GM12878 (cell line): Measurements from ENCODE around the gene PRKCQ. TPM values are rescaled to one million over a fixed set of nuclear protein-coding genes. Genes with fewer than 3 reads are reported as not detected.

Source experiments
- ATAC-seq: fragments of 200-7000 bp; cut with Tn5 transposase; 3 replicates; pipeline ENCODE4 v1.9.1; 2020; ENCODE audit warnings: mild to moderate bottlenecking, moderate library complexity
- BruUV-seq: library from RNA; stranded (reverse); fragments of 400-500 nt; replicated peaks from 2 replicates; lab custom pipeline; 2021; lab: Mats Ljungman, UMichigan
- CTCF ChIA-PET: fragments of 300-600 bp; sonication (Branson Sonifier 250); formaldehyde crosslinking; extraction: SDS; loops from one replicate; lab custom pipeline; 2021; ENCODE audit warnings: inconsistent platforms; lab: Yijun Ruan, JAX
- POLR2A ChIA-PET: fragments of 350-600 bp; formaldehyde crosslinking; extraction: SDS; loops from one replicate; lab custom pipeline; 2021; ENCODE audit warnings: inconsistent platforms; lab: Charles Lee
- RAD21 ChIA-PET: fragments of 300-600 bp; sonication (Branson Sonifier 250); formaldehyde crosslinking; loops from one replicate; lab custom pipeline; 2023; ENCODE audit warnings: antibody characterized with exemption; ENCODE audit not compliant: unreplicated experiment; lab: Charles Lee
- SMC1A ChIA-PET: fragments of 300-600 bp; sonication (Branson Sonifier 250); formaldehyde crosslinking; loops from one replicate; lab custom pipeline; 2023; ENCODE audit not compliant: unreplicated experiment, uncharacterized antibody; lab: Charles Lee
- DNase-seq: peaks from one replicate; pipeline ENCODE4 v3.0.0-alpha.2; 2011; ENCODE audit warnings: low read depth, low spot score
- FAIRE-seq: peaks from 3 replicates; lab custom pipeline; 2011; peaks lifted over from hg19 to GRCh38; lab: Jason Lieb, UNC
- H2AFZ ChIP-seq: 2 replicates; pipeline ENCODE4 v1.6.0; 2011; ENCODE audit warnings: low read depth, low read length, control low read depth; ENCODE audit not compliant: control insufficient read depth
- H3K27ac ChIP-seq: 2 replicates; pipeline ENCODE4 v1.5.1; 2011; ENCODE audit warnings: control low read depth; ENCODE audit not compliant: control insufficient read depth, insufficient read depth
- H3K27me3 ChIP-seq, 2 experiments: replicated peaks in 1 of 2; 2 replicates each; pipeline versions ENCODE4 v1.6.0 to v1.6.1; 2011; ENCODE audit warnings: low read length in 1 of 2; ENCODE audit not compliant: control insufficient read depth in 2 of 2, insufficient read depth in 2 of 2
- H3K36me3 ChIP-seq, 2 experiments: 2 replicates each; pipeline ENCODE4 v1.5.1; 2011; ENCODE audit warnings: low read length in 1 of 2; ENCODE audit not compliant: control insufficient read depth in 2 of 2, insufficient read depth in 2 of 2
- H3K4me1 ChIP-seq: 2 replicates; pipeline ENCODE4 v1.6.1; 2011; ENCODE audit warnings: mild to moderate bottlenecking, low read length, moderate library complexity, mixed read lengths; ENCODE audit not compliant: control insufficient read depth, insufficient read depth
- H3K4me2 ChIP-seq: 2 replicates; pipeline ENCODE4 v1.6.0; 2011; ENCODE audit warnings: control low read depth; ENCODE audit not compliant: control insufficient read depth, insufficient read depth
- H3K4me3 ChIP-seq: fragments of 200-600 bp; sonication (generic); 2 replicates; pipeline ENCODE4 v1.5.1; 2016
- H3K79me2 ChIP-seq: 2 replicates; pipeline ENCODE4 v1.6.0; 2011; ENCODE audit warnings: low read length; ENCODE audit not compliant: control insufficient read depth, insufficient read depth
- H3K9ac ChIP-seq: 2 replicates; pipeline ENCODE4 v1.8.0; 2011; ENCODE audit warnings: low read length, control low read depth, mixed read lengths; ENCODE audit not compliant: control insufficient read depth, insufficient read depth
- H3K9me3 ChIP-seq: replicated peaks from 3 replicates; pipeline ENCODE4 v1.5.1; 2011; ENCODE audit warnings: mild to moderate bottlenecking, low read length; ENCODE audit not compliant: control insufficient read depth, insufficient read depth
- H4K20me1 ChIP-seq: 2 replicates; pipeline ENCODE4 v1.6.0; 2011; ENCODE audit not compliant: control insufficient read depth, insufficient read depth
- PAX5 ChIP-seq: IDR thresholded peaks from 2 replicates; pipeline ENCODE4 v1.6.1; 2011; ENCODE audit warnings: low read depth, low read length, borderline replicate concordance
- SRF ChIP-seq, 2 experiments: IDR thresholded peaks; 2 replicates each; pipeline ENCODE4 v1.6.1; 2011; ENCODE audit warnings: low read depth in 2 of 2, low read length in 2 of 2, mild to moderate bottlenecking in 1 of 2, moderate library complexity in 1 of 2
- TCF3 ChIP-seq: IDR thresholded peaks from 2 replicates; pipeline ENCODE4 v1.6.1; 2012; ENCODE audit warnings: low read depth, mild to moderate bottlenecking, low read length, borderline replicate concordance; ENCODE audit not compliant: insufficient read depth
- WGBS: methylation state at CpG from one replicate; pipeline ENCODE4 v1.1.6; 2016; ENCODE audit warnings: low lambda C conversion rate; ENCODE audit not compliant: insufficient replicate concordance, insufficient coverage; ENCODE audit errors: missing lambda C conversion rate; 5-methylcytosine and 5-hydroxymethylcytosine counted together
- in situ Hi-C: fragments of 300-500 bp; cut with MboI; formaldehyde crosslinking; loops from 9 replicates; pipeline ENCODE4 v1.14.3; 2018; ENCODE audit warnings: mixed read lengths
- intact Hi-C: fragments of 100-400 bp; cut with micrococcal nuclease; formaldehyde crosslinking; loops from one replicate; pipeline ENCODE4 v1.14.2; 2022; ENCODE audit not compliant: unreplicated experiment
- polyA plus RNA-seq, 11 experiments: library from polyadenylated mRNA; depleted of rRNA in 4 of 11; unstranded in 6 of 11; stranded (reverse) in 5 of 11; fragments of >200 nt; fragmentation: Nextera tagmentation in 4 of 11; fragmentation: Illumina TruSeq in 1 of 11; extraction: Ambion mirVana in 4 of 11; extraction: Trizol in 1 of 11; gene quantifications; 1 replicate in 1 of 11; 2 replicates in 10 of 11; pipeline versions ENCODE4 v1.2.1 to v1.2.3, GENCODE V29; 2011 to 2016; ENCODE audit warnings: inconsistent platforms in 2 of 11, missing spikeins in 2 of 11, low read depth in 1 of 11
- total RNA-seq, 4 experiments: library from RNA; depleted of rRNA in 3 of 4; stranded (reverse); fragments of >200 nt in 3 of 4; fragmentation: Illumina TruSeq in 1 of 4; extraction: Trizol in 1 of 4; gene quantifications; 2 replicates each; pipeline versions ENCODE4 v1.2.1 to v1.2.3, GENCODE V29; 2013 to 2021
- TF ChIP-seq, protein P1 (sequence below), 3 experiments: IDR thresholded peaks in 2 of 3; conservative IDR thresholded peaks in 1 of 3; 2 replicates each; pipeline ENCODE4 v1.5.1; 2011; ENCODE audit warnings: low read depth in 3 of 3, low read length in 3 of 3, mild to moderate bottlenecking in 3 of 3, control low read depth in 2 of 3, moderate library complexity in 2 of 3, inconsistent platforms in 1 of 3, mixed read lengths in 1 of 3; ENCODE audit not compliant: control insufficient read depth in 2 of 3, insufficient read depth in 1 of 3; ENCODE audit errors: extremely low read depth in 1 of 3
- TF ChIP-seq, protein P2 (sequence below): fragments of 450-650 bp; IDR thresholded peaks from 2 replicates; pipeline ENCODE4 v1.6.1; 2016; ENCODE audit warnings: mild to moderate bottlenecking, moderate library complexity, borderline replicate concordance

PRKCQ gene
- total and polyA plus RNA-seq, 10 of the 15 experiments (the other 5 are each of a cell fraction or from before 2014, with no cell fraction given) = 0.26 to 8.9 (median 0.98) TPM

DNA sequence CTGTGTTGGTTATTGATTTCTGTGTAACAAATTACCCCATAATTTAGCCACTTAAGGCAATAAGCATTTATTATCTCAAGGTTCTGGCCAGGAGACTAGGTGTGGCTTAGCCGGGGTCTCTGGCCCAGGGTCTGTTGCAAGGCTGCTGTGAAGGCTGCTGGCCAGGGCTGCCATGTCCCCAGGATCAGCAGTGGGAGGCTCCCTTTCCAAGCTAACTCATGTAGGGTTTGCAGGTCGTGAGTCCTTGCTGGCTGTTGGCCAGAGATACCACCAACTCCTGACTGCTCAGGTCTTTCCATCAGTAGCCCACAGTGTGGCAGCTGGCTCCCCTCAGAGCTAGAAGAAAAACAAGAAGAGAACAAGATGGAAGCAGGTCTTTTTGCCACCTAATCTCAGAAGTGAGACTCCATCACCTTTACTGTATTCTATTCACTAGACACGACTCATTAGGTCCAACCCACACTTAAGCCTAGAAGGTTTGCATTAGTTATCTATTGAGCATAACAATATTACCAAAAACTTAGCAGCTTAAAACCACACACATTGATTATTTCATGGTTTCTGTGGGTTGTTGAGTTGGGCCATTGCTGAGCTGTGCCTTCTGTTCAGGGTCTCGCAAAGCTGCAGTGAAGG is 191.7 kb downstream of the PRKCQ start:
- no peaks in the 10 kb centered on the region for H4K20me1 ChIP-seq
- H2AFZ ChIP-seq = no peak overlapping the region
- intact Hi-C loops (no loop called here), in situ Hi-C loops (no loop called here)
- H3K4me1 ChIP-seq = no peaks in the 10 kb centered on the region
- RAD21 ChIA-PET = interaction anchor here (0.8 to 1.1 kb wide), 3 partner anchors 10 to 88 kb away, joined by 3 read pairs; no protein-coding TSS in a partner anchor
- ATAC-seq = peak; percentile 69
- no peak for DNase-seq
- TF ChIP-seq PAX5 (no peak), SRF (IDR thresholded peaks at IDR 0.05; ENCODE audit: low read depth in 2 of 2, low read length in 2 of 2) (no peak), TCF3 (no peak)
- TF ChIP-seq, protein P1, sequence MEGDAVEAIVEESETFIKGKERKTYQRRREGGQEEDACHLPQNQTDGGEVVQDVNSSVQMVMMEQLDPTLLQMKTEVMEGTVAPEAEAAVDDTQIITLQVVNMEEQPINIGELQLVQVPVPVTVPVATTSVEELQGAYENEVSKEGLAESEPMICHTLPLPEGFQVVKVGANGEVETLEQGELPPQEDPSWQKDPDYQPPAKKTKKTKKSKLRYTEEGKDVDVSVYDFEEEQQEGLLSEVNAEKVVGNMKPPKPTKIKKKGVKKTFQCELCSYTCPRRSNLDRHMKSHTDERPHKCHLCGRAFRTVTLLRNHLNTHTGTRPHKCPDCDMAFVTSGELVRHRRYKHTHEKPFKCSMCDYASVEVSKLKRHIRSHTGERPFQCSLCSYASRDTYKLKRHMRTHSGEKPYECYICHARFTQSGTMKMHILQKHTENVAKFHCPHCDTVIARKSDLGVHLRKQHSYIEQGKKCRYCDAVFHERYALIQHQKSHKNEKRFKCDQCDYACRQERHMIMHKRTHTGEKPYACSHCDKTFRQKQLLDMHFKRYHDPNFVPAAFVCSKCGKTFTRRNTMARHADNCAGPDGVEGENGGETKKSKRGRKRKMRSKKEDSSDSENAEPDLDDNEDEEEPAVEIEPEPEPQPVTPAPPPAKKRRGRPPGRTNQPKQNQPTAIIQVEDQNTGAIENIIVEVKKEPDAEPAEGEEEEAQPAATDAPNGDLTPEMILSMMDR (IDR thresholded peaks at IDR 0.05 in 2 of 3, conservative IDR thresholded peaks at IDR 0.05 in 1 of 3; ENCODE audit: control insufficient read depth in 2 of 3, extremely low read depth in 1 of 3, insufficient read depth in 1 of 3, low read depth in 3 of 3, low read length in 3 of 3) = no peak
- TF ChIP-seq, protein P2, sequence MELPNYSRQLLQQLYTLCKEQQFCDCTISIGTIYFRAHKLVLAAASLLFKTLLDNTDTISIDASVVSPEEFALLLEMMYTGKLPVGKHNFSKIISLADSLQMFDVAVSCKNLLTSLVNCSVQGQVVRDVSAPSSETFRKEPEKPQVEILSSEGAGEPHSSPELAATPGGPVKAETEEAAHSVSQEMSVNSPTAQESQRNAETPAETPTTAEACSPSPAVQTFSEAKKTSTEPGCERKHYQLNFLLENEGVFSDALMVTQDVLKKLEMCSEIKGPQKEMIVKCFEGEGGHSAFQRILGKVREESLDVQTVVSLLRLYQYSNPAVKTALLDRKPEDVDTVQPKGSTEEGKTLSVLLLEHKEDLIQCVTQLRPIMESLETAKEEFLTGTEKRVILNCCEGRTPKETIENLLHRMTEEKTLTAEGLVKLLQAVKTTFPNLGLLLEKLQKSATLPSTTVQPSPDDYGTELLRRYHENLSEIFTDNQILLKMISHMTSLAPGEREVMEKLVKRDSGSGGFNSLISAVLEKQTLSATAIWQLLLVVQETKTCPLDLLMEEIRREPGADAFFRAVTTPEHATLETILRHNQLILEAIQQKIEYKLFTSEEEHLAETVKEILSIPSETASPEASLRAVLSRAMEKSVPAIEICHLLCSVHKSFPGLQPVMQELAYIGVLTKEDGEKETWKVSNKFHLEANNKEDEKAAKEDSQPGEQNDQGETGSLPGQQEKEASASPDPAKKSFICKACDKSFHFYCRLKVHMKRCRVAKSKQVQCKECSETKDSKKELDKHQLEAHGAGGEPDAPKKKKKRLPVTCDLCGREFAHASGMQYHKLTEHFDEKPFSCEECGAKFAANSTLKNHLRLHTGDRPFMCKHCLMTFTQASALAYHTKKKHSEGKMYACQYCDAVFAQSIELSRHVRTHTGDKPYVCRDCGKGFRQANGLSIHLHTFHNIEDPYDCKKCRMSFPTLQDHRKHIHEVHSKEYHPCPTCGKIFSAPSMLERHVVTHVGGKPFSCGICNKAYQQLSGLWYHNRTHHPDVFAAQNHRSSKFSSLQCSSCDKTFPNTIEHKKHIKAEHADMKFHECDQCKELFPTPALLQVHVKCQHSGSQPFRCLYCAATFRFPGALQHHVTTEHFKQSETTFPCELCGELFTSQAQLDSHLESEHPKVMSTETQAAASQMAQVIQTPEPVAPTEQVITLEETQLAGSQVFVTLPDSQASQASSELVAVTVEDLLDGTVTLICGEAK = no peak
- H3K36me3 ChIP-seq = no peaks in the 10 kb centered on the region
- POLR2A ChIA-PET = no interaction called here
- BruUV-seq = no TSS peak
- FAIRE-seq = no peak
- no peak overlapping the region for H3K9ac ChIP-seq
- CTCF ChIA-PET = interaction anchor here (0.8 to 2.7 kb wide), 5 partner anchors 11 to 186 kb away, joined by 3 to 12 read pairs (median 4); partner anchors contain the start of gene PFKFB3
- H3K4me3 ChIP-seq = no peak overlapping the region
- SMC1A ChIA-PET = interaction anchor here (0.6 to 2.5 kb wide), 9 partner anchors 9 to 186 kb away, joined by 3 to 14 read pairs (median 3); partner anchors contain the start of gene PFKFB3
- H3K27ac ChIP-seq = no peak overlapping the region
- peaks cover 0 to 3% of the 10 kb centered on the region in 2 experiments; a peak in 1 of 4 replicates for H3K27me3 ChIP-seq
- 25% methylated on average over 4 of the region's 4 CpGs for WGBS
- H3K79me2 ChIP-seq = no peaks in the 10 kb centered on the region
- H3K9me3 ChIP-seq = peaks cover 6% of the 10 kb centered on the region; the same call in 2 of the 3 replicates
- H3K4me2 ChIP-seq = no peak overlapping the region
